GM23338 (cell line): ENCODE results near the gene PCK2. TPM values are rescaled to one million over a fixed set of nuclear protein-coding genes. Genes with fewer than 3 reads are reported as not detected.

Source experiments
- ATAC-seq: fragments of 200-7000 bp; cut with Tn5 transposase; 3 replicates; pipeline ENCODE4 v1.9.1; 2020
- DNase-seq: peaks from one replicate; pipeline ENCODE4 v3.0.0-alpha.2; 2015; ENCODE audit warnings: low spot score
- H2AFZ ChIP-seq: fragments of 200-600 bp; sonication (generic); 2 replicates; pipeline ENCODE4 v1.8.0; 2016; ENCODE audit warnings: antibody characterized with exemption, mild to moderate bottlenecking, moderate library complexity
- H3F3A ChIP-seq: fragments of 200-600 bp; sonication (generic); replicated peaks from 2 replicates; pipeline ENCODE4 v1.8.0; 2017; ENCODE audit warnings: antibody characterized with exemption, mixed run types, low read depth
- H3K27ac ChIP-seq: fragments of 200-600 bp; sonication (generic); 2 replicates; pipeline ENCODE4 v1.6.1; 2016; ENCODE audit warnings: low read depth
- H3K27me3 ChIP-seq: fragments of 200-600 bp; sonication (generic); 2 replicates; pipeline ENCODE4 v1.8.0; 2016; ENCODE audit warnings: mild to moderate bottlenecking, mixed run types, moderate library complexity; ENCODE audit not compliant: insufficient read depth
- H3K36me3 ChIP-seq: fragments of 200-600 bp; sonication (generic); 2 replicates; pipeline ENCODE4 v1.8.0; 2016; ENCODE audit warnings: mild to moderate bottlenecking; ENCODE audit not compliant: insufficient read depth
- H3K4me1 ChIP-seq: fragments of 200-600 bp; sonication (generic); 2 replicates; pipeline ENCODE4 v1.8.0; 2016; ENCODE audit warnings: mild to moderate bottlenecking, moderate library complexity; ENCODE audit not compliant: insufficient read depth
- H3K4me2 ChIP-seq: fragments of 200-600 bp; sonication (generic); 2 replicates; pipeline ENCODE4 v1.7.1; 2017; ENCODE audit warnings: mixed run types
- H3K4me3 ChIP-seq: fragments of 200-600 bp; sonication (generic); 2 replicates; pipeline ENCODE4 v1.6.1; 2016; ENCODE audit warnings: mixed run types
- H3K79me2 ChIP-seq: fragments of 200-600 bp; sonication (generic); replicated peaks from 2 replicates; pipeline ENCODE4 v1.8.0; 2017; ENCODE audit warnings: mild to moderate bottlenecking; ENCODE audit not compliant: insufficient read depth
- H3K9me2 ChIP-seq: fragments of 200-600 bp; sonication (generic); 2 replicates; pipeline ENCODE4 v1.8.0; 2017; ENCODE audit not compliant: insufficient read depth
- H4K20me1 ChIP-seq: fragments of 200-600 bp; sonication (generic); replicated peaks from 2 replicates; pipeline ENCODE4 v1.8.0; 2017; ENCODE audit warnings: mild to moderate bottlenecking; ENCODE audit not compliant: insufficient read depth
- H3K27ac Mint-ChIP-seq: 2 replicates; pipeline ENCODE4 v1.8.0; 2020; ENCODE audit warnings: inconsistent platforms, mild to moderate bottlenecking, moderate library complexity, mixed read lengths
- H3K27me3 Mint-ChIP-seq: 3 replicates; pipeline ENCODE4 v1.8.0; 2022; ENCODE audit warnings: low read depth, mild to moderate bottlenecking, moderate library complexity, mixed read lengths, inconsistent platforms; ENCODE audit not compliant: insufficient read depth, poor library complexity
- H3K36me3 Mint-ChIP-seq: 3 replicates; pipeline ENCODE4 v1.8.0; 2021; ENCODE audit warnings: low read depth, mild to moderate bottlenecking, inconsistent platforms, moderate library complexity, mixed read lengths
- H3K4me1 Mint-ChIP-seq: 3 replicates; pipeline ENCODE4 v1.8.0; 2020; ENCODE audit warnings: mild to moderate bottlenecking, inconsistent platforms, mixed read lengths
- H3K4me3 Mint-ChIP-seq: 3 replicates; pipeline ENCODE4 v1.8.0; 2021; ENCODE audit warnings: moderate library complexity, mild to moderate bottlenecking, inconsistent platforms, mixed read lengths
- H3K9me3 Mint-ChIP-seq: 3 replicates; pipeline ENCODE4 v1.8.0; 2020; ENCODE audit warnings: moderate library complexity, mild to moderate bottlenecking, inconsistent platforms, mixed read lengths
- CREB1 ChIP-seq: fragments of 250-450 bp; sonication (Bioruptor Pico); IDR thresholded peaks from 2 replicates; pipeline ENCODE4 v1.5.0; 2020; ENCODE audit warnings: low read depth, mild to moderate bottlenecking, moderate library complexity
- EZH2 ChIP-seq: fragments of 200-600 bp; sonication (generic); IDR thresholded peaks from one replicate; pipeline ENCODE4 v1.8.0; 2017; ENCODE audit warnings: antibody characterized with exemption, mild to moderate bottlenecking, low read depth; ENCODE audit not compliant: unreplicated experiment
- EZH2phosphoT487 ChIP-seq: fragments of 200-600 bp; sonication (generic); IDR thresholded peaks from one replicate; pipeline ENCODE4 v1.8.1; 2018; ENCODE audit warnings: antibody characterized with exemption; ENCODE audit not compliant: unreplicated experiment
- JUNB ChIP-seq: IDR thresholded peaks from one replicate; pipeline ENCODE4 v1.6.1; 2016; ENCODE audit warnings: antibody characterized with exemption; ENCODE audit not compliant: unreplicated experiment
- NANOG ChIP-seq: IDR thresholded peaks from 2 replicates; pipeline ENCODE4 v1.6.1; 2016; ENCODE audit warnings: antibody characterized with exemption, borderline replicate concordance
- POLR2AphosphoS5 ChIP-seq: IDR thresholded peaks from 2 replicates; pipeline ENCODE4 v1.6.1; 2016; ENCODE audit warnings: antibody characterized with exemption, low read depth
- STAT1 ChIP-seq: IDR thresholded peaks from one replicate; pipeline ENCODE4 v1.6.1; 2016; ENCODE audit warnings: antibody characterized with exemption; ENCODE audit not compliant: unreplicated experiment
- ZNF114 ChIP-seq: fragments of 250-450 bp; sonication (Bioruptor Pico); IDR thresholded peaks from 2 replicates; pipeline ENCODE4 v1.5.0; 2020; ENCODE audit warnings: mild to moderate bottlenecking, moderate library complexity
- ZNF331 ChIP-seq: fragments of 250-450 bp; sonication (Bioruptor Pico); IDR thresholded peaks from 2 replicates; pipeline ENCODE4 v1.5.0; 2020; ENCODE audit warnings: low read depth, mild to moderate bottlenecking, moderate library complexity
- polyA plus RNA-seq: library from polyadenylated mRNA; unstranded; fragments of >200 nt; fragmentation: Nextera tagmentation; extraction: Ambion mirVana; gene quantifications from 2 replicates; pipeline ENCODE4 v1.2.1, GENCODE V29; 2016
- total RNA-seq: library from RNA; depleted of rRNA; stranded (reverse); fragments of >200 nt; shearing (Covaris generic); gene quantifications from 2 replicates; pipeline ENCODE4 v1.2.3, GENCODE V29; 2014
- TF ChIP-seq, protein P1 (sequence below), 2 experiments: fragments of 200-600 bp in 1 of 2; sonication (generic) in 1 of 2; conservative IDR thresholded peaks; 2 replicates each; pipeline versions ENCODE4 v1.5.1 to v1.6.1; 2016 to 2017; ENCODE audit warnings: antibody characterized with exemption in 2 of 2, low read depth in 2 of 2, mild to moderate bottlenecking in 2 of 2, moderate library complexity in 1 of 2
- TF ChIP-seq, protein P2 (sequence below): IDR thresholded peaks from one replicate; pipeline ENCODE4 v1.6.1; 2018; ENCODE audit warnings: antibody characterized with exemption; ENCODE audit not compliant: unreplicated experiment
- TF ChIP-seq, protein P3 (sequence below): IDR thresholded peaks from 2 replicates; pipeline ENCODE4 v1.6.1; 2016; ENCODE audit warnings: antibody characterized with exemption
- TF ChIP-seq, protein P4 (sequence below): fragments of 250-450 bp; sonication (Bioruptor Pico); IDR thresholded peaks from 2 replicates; pipeline ENCODE4 v1.5.0; 2020; ENCODE audit warnings: mild to moderate bottlenecking, moderate library complexity

Gene PCK2
- total and polyA plus RNA-seq, 2 experiments from 2014 or later, result 53.5 to 103 TPM

DNA sequence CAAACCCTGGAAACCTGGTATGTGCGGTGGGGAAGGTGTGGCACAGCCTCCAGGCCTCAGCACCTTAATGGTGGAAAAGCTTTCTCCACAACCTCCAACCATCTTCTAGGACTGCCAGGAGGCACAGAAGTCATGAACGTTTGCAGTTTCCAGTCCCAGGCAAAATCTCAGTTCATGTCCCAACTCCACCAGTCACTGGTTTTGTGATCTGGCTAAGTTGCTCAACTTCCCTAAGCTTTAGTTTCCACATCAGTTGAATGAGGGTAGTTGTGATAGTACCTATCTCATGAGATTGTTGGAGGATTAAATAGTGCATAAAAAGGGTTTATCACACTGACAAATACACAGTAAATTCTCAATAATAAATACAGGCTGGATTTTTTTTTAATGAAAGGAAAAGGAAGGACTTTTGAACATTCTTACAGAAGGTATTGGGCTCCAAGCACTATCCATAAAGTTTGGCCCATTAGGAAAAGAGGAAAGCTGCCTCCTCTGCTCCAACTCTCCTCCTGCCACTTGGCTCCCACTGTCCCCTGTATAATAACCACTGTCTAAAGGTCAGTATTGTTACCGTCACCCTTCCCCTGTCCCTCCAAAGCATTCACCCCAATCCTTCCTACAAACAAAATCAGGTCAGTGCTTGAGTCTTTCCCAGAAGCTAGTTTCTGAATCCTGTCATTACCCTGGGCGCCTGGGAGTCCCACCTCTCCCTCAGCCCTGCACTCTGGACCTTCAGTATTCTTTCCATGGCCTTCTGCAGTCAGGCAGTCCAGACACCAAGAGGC, 6.3 kb downstream of the PCK2 start:
- Histone ChIP-seq H3K9me2 (no peaks in the 10 kb centered on the region), H3K27me3 (no peaks in the 10 kb centered on the region), H3F3A (peaks cover 10% of the 10 kb centered on the region; the same call in 1 of the 2 replicates), H3K27ac (no peak overlapping the region), H3K36me3 (peaks cover 31% of the 10 kb centered on the region), H3K4me2 (no peak overlapping the region), H3K4me3 (no peak overlapping the region), H3K4me1 (peaks cover 6% of the 10 kb centered on the region), H4K20me1 (peaks cover 5% of the 10 kb centered on the region; the same call in 1 of the 2 replicates), H3K79me2 (peaks cover 11% of the 10 kb centered on the region), H2AFZ (no peak overlapping the region)
- TF ChIP-seq, protein P1, sequence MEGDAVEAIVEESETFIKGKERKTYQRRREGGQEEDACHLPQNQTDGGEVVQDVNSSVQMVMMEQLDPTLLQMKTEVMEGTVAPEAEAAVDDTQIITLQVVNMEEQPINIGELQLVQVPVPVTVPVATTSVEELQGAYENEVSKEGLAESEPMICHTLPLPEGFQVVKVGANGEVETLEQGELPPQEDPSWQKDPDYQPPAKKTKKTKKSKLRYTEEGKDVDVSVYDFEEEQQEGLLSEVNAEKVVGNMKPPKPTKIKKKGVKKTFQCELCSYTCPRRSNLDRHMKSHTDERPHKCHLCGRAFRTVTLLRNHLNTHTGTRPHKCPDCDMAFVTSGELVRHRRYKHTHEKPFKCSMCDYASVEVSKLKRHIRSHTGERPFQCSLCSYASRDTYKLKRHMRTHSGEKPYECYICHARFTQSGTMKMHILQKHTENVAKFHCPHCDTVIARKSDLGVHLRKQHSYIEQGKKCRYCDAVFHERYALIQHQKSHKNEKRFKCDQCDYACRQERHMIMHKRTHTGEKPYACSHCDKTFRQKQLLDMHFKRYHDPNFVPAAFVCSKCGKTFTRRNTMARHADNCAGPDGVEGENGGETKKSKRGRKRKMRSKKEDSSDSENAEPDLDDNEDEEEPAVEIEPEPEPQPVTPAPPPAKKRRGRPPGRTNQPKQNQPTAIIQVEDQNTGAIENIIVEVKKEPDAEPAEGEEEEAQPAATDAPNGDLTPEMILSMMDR (conservative IDR thresholded peaks at IDR 0.05; ENCODE audit: low read depth in 2 of 2), result no peak
- TF ChIP-seq NANOG (no peak), CREB1 (CRISPR knock-in tag) (no peak), ZNF331 (CRISPR knock-in tag) (no peak), ZNF114 (no peak), EZH2 (no peak), STAT1 (no peak), POLR2AphosphoS5 (no peak), EZH2phosphoT487 (no peak), JUNB (no peak)
- TF ChIP-seq, protein P2, sequence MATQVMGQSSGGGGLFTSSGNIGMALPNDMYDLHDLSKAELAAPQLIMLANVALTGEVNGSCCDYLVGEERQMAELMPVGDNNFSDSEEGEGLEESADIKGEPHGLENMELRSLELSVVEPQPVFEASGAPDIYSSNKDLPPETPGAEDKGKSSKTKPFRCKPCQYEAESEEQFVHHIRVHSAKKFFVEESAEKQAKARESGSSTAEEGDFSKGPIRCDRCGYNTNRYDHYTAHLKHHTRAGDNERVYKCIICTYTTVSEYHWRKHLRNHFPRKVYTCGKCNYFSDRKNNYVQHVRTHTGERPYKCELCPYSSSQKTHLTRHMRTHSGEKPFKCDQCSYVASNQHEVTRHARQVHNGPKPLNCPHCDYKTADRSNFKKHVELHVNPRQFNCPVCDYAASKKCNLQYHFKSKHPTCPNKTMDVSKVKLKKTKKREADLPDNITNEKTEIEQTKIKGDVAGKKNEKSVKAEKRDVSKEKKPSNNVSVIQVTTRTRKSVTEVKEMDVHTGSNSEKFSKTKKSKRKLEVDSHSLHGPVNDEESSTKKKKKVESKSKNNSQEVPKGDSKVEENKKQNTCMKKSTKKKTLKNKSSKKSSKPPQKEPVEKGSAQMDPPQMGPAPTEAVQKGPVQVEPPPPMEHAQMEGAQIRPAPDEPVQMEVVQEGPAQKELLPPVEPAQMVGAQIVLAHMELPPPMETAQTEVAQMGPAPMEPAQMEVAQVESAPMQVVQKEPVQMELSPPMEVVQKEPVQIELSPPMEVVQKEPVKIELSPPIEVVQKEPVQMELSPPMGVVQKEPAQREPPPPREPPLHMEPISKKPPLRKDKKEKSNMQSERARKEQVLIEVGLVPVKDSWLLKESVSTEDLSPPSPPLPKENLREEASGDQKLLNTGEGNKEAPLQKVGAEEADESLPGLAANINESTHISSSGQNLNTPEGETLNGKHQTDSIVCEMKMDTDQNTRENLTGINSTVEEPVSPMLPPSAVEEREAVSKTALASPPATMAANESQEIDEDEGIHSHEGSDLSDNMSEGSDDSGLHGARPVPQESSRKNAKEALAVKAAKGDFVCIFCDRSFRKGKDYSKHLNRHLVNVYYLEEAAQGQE, result no peak
- TF ChIP-seq, protein P3, sequence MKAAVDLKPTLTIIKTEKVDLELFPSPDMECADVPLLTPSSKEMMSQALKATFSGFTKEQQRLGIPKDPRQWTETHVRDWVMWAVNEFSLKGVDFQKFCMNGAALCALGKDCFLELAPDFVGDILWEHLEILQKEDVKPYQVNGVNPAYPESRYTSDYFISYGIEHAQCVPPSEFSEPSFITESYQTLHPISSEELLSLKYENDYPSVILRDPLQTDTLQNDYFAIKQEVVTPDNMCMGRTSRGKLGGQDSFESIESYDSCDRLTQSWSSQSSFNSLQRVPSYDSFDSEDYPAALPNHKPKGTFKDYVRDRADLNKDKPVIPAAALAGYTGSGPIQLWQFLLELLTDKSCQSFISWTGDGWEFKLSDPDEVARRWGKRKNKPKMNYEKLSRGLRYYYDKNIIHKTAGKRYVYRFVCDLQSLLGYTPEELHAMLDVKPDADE, result no peak
- TF ChIP-seq, protein P4, sequence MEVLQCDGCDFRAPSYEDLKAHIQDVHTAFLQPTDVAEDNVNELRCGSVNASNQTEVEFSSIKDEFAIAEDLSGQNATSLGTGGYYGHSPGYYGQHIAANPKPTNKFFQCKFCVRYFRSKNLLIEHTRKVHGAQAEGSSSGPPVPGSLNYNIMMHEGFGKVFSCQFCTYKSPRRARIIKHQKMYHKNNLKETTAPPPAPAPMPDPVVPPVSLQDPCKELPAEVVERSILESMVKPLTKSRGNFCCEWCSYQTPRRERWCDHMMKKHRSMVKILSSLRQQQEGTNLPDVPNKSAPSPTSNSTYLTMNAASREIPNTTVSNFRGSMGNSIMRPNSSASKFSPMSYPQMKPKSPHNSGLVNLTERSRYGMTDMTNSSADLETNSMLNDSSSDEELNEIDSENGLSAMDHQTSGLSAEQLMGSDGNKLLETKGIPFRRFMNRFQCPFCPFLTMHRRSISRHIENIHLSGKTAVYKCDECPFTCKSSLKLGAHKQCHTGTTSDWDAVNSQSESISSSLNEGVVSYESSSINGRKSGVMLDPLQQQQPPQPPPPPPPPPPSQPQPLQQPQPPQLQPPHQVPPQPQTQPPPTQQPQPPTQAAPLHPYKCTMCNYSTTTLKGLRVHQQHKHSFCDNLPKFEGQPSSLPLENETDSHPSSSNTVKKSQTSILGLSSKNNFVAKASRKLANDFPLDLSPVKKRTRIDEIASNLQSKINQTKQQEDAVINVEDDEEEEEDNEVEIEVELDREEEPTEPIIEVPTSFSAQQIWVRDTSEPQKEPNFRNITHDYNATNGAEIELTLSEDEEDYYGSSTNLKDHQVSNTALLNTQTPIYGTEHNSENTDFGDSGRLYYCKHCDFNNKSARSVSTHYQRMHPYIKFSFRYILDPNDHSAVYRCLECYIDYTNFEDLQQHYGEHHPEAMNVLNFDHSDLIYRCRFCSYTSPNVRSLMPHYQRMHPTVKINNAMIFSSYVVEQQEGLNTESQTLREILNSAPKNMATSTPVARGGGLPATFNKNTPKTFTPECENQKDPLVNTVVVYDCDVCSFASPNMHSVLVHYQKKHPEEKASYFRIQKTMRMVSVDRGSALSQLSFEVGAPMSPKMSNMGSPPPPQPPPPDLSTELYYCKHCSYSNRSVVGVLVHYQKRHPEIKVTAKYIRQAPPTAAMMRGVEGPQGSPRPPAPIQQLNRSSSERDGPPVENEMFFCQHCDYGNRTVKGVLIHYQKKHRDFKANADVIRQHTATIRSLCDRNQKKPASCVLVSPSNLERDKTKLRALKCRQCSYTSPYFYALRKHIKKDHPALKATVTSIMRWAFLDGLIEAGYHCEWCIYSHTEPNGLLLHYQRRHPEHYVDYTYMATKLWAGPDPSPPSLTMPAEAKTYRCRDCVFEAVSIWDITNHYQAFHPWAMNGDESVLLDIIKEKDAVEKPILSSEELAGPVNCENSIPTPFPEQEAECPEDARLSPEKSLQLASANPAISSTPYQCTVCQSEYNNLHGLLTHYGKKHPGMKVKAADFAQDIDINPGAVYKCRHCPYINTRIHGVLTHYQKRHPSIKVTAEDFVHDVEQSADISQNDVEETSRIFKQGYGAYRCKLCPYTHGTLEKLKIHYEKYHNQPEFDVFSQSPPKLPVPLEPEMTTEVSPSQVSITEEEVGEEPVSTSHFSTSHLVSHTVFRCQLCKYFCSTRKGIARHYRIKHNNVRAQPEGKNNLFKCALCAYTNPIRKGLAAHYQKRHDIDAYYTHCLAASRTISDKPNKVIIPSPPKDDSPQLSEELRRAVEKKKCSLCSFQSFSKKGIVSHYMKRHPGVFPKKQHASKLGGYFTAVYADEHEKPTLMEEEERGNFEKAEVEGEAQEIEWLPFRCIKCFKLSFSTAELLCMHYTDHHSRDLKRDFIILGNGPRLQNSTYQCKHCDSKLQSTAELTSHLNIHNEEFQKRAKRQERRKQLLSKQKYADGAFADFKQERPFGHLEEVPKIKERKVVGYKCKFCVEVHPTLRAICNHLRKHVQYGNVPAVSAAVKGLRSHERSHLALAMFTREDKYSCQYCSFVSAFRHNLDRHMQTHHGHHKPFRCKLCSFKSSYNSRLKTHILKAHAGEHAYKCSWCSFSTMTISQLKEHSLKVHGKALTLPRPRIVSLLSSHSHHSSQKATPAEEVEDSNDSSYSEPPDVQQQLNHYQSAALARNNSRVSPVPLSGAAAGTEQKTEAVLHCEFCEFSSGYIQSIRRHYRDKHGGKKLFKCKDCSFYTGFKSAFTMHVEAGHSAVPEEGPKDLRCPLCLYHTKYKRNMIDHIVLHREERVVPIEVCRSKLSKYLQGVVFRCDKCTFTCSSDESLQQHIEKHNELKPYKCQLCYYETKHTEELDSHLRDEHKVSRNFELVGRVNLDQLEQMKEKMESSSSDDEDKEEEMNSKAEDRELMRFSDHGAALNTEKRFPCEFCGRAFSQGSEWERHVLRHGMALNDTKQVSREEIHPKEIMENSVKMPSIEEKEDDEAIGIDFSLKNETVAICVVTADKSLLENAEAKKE (CRISPR knock-in tag), result no peak
- Mint-ChIP-seq H3K27ac (no peak overlapping the region), H3K9me3 (peaks cover 14% of the 10 kb centered on the region), H3K4me1 (peaks cover 12% of the 10 kb centered on the region), H3K4me3 (no peak overlapping the region), H3K36me3 (peaks cover 92% of the 10 kb centered on the region), H3K27me3 (peaks cover 11% of the 10 kb centered on the region)
- no peak for DNase-seq
- ATAC-seq, result no peak
